ENCODE data around the gene STYXL2.

DNA sequence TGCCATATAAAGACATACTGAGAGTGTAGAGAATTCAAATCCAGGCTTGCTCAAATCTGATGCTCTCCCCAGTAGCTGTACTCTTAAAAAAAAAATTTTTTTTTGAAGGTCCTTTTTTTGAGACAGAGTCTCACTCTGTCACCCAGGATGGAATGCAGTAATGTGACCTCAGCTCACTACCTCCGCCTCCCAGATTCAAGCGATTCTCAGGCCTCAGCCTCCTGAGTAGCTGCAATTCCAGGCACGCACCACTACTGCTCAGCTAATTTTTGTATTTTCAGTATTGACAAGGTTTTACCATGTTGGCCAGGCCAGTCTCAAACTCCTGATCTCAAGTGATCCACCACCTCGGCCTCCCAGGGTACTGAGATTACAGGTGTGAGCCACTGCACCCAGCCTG, 28.7 kb downstream of the STYXL2 start:
- TF ChIP-seq, protein P1, sequence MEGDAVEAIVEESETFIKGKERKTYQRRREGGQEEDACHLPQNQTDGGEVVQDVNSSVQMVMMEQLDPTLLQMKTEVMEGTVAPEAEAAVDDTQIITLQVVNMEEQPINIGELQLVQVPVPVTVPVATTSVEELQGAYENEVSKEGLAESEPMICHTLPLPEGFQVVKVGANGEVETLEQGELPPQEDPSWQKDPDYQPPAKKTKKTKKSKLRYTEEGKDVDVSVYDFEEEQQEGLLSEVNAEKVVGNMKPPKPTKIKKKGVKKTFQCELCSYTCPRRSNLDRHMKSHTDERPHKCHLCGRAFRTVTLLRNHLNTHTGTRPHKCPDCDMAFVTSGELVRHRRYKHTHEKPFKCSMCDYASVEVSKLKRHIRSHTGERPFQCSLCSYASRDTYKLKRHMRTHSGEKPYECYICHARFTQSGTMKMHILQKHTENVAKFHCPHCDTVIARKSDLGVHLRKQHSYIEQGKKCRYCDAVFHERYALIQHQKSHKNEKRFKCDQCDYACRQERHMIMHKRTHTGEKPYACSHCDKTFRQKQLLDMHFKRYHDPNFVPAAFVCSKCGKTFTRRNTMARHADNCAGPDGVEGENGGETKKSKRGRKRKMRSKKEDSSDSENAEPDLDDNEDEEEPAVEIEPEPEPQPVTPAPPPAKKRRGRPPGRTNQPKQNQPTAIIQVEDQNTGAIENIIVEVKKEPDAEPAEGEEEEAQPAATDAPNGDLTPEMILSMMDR (IDR thresholded peaks at IDR 0.05) = no peak
- TF ChIP-seq POLR2A (IDR thresholded peaks at IDR 0.05) = no peak
